Endothelial cell of umbilical vein (primary cell): Measurements from ENCODE around the gene ZNF454. TPM values are rescaled to one million over a fixed set of nuclear protein-coding genes. Genes with fewer than 3 reads are reported as not detected.

Source experiments
- BruUV-seq: library from RNA; stranded (reverse); fragments of 400-500 nt; replicated peaks from 2 replicates; lab custom pipeline; 2021; lab: Mats Ljungman, UMichigan
- CTCF ChIA-PET: fragments of 300-600, 350-600 bp; sonication (Branson Sonifier 250); formaldehyde crosslinking; loops from one replicate; lab custom pipeline; 2021; ENCODE audit warnings: antibody characterized with exemption, inconsistent platforms; lab: Charles Lee
- POLR2A ChIA-PET: fragments of 300-600, 350-600 bp; sonication (Branson Sonifier 250); formaldehyde crosslinking; loops from one replicate; lab custom pipeline; 2021; ENCODE audit warnings: antibody characterized with exemption, inconsistent platforms; lab: Charles Lee
- DNase-seq: peaks from one replicate; pipeline ENCODE4 v3.0.0-alpha.2; 2011; ENCODE audit warnings: low read depth, low spot score
- FAIRE-seq: peaks from 2 replicates; lab custom pipeline; 2011; peaks lifted over from hg19 to GRCh38; lab: Jason Lieb, UNC
- H2AFZ ChIP-seq: 2 replicates; pipeline ENCODE4 v1.6.0; 2012; ENCODE audit warnings: low read depth, low read length, control low read depth, inconsistent platforms
- H3K27ac ChIP-seq: 2 replicates; pipeline ENCODE4 v1.5.1; 2011; ENCODE audit warnings: low read depth, mild to moderate bottlenecking, control low read depth, low read length, moderate library complexity; ENCODE audit not compliant: insufficient read depth
- H3K27me3 ChIP-seq, 2 experiments: 2 replicates each; pipeline versions ENCODE4 v1.6.0 to v1.6.1; 2011; ENCODE audit warnings: low read length in 2 of 2, mixed read lengths in 1 of 2; ENCODE audit not compliant: control insufficient read depth in 2 of 2, insufficient read depth in 2 of 2
- H3K36me3 ChIP-seq, 2 experiments: 2 replicates in 1 of 2; 3 replicates in 1 of 2; pipeline ENCODE4 v1.5.1; 2011; ENCODE audit warnings: low read length in 2 of 2, mild to moderate bottlenecking in 1 of 2, moderate library complexity in 1 of 2; ENCODE audit not compliant: control insufficient read depth in 2 of 2, insufficient read depth in 2 of 2; ENCODE audit errors: extremely low read depth in 1 of 2
- H3K4me1 ChIP-seq: 3 replicates; pipeline ENCODE4 v1.5.1; 2011; ENCODE audit warnings: mild to moderate bottlenecking, low read length; ENCODE audit not compliant: control insufficient read depth, insufficient read depth; ENCODE audit errors: extremely low read depth
- H3K4me2 ChIP-seq: 2 replicates; pipeline ENCODE4 v1.6.1; 2011; ENCODE audit warnings: low read length, control low read depth, mixed read lengths; ENCODE audit not compliant: insufficient read depth
- H3K4me3 ChIP-seq, 3 experiments: fragments of 200-600 bp in 1 of 3; sonication (generic), shearing (Covaris generic) in 1 of 3; replicated peaks in 1 of 3; 2 replicates each; pipeline ENCODE4 v1.5.1; 2011 to 2016; ENCODE audit warnings: control low read depth in 3 of 3, low read length in 3 of 3, mild to moderate bottlenecking in 2 of 3, inconsistent platforms in 1 of 3, low read depth in 1 of 3, moderate library complexity in 1 of 3; ENCODE audit not compliant: insufficient read depth in 1 of 3
- H3K79me2 ChIP-seq: 2 replicates; pipeline ENCODE4 v1.6.0; 2012; ENCODE audit warnings: low read length, inconsistent platforms; ENCODE audit not compliant: control insufficient read depth, insufficient read depth
- H3K9ac ChIP-seq: replicated peaks from 2 replicates; pipeline ENCODE3; 2011; ENCODE audit warnings: low read length, control low read depth; ENCODE audit not compliant: insufficient read depth; ENCODE audit errors: extremely low read depth
- H3K9me1 ChIP-seq: replicated peaks from 3 replicates; pipeline ENCODE4 v1.6.0; 2011; ENCODE audit warnings: mild to moderate bottlenecking, low read length; ENCODE audit not compliant: control insufficient read depth, insufficient read depth; ENCODE audit errors: extremely low read depth
- H3K9me3 ChIP-seq: replicated peaks from 2 replicates; pipeline ENCODE4 v1.5.1; 2012; ENCODE audit warnings: low read length, inconsistent platforms; ENCODE audit not compliant: control insufficient read depth, insufficient read depth
- H4K20me1 ChIP-seq: replicated peaks from 2 replicates; pipeline ENCODE3; 2011; ENCODE audit warnings: mild to moderate bottlenecking, low read length; ENCODE audit not compliant: control insufficient read depth, insufficient read depth; ENCODE audit errors: extremely low read depth
- EZH2 ChIP-seq: IDR thresholded peaks from 2 replicates; pipeline ENCODE4 v1.6.1; 2012; ENCODE audit warnings: borderline replicate concordance, low read depth, mild to moderate bottlenecking, moderate library complexity, low read length, inconsistent platforms; ENCODE audit not compliant: severe bottlenecking
- FOS ChIP-seq: IDR thresholded peaks from 2 replicates; pipeline ENCODE4 v1.6.1; 2011; ENCODE audit warnings: mild to moderate bottlenecking, low read length, moderate library complexity, borderline replicate concordance; ENCODE audit not compliant: insufficient read depth
- JUN ChIP-seq: IDR thresholded peaks from 2 replicates; pipeline ENCODE4 v1.6.1; 2011; ENCODE audit warnings: borderline replicate concordance, low read depth; ENCODE audit not compliant: insufficient read length, insufficient read depth
- MAX ChIP-seq: IDR thresholded peaks from 2 replicates; pipeline ENCODE4 v1.6.1; 2011; ENCODE audit not compliant: insufficient read depth, insufficient read length
- MYC ChIP-seq: IDR thresholded peaks from one replicate; pipeline ENCODE4 v1.6.1; 2011; ENCODE audit warnings: mild to moderate bottlenecking, low read depth, low read length
- POLR2A ChIP-seq: IDR thresholded peaks from 2 replicates; pipeline ENCODE4 v1.6.1; 2012; ENCODE audit warnings: low read depth, mild to moderate bottlenecking, control low read depth, low read length
- dilution Hi-C: fragments of 300-500 bp; cut with MboI; formaldehyde crosslinking; loops from one replicate; pipeline ENCODE4 v1.15.0; 2019; ENCODE audit warnings: low sequenced_read_pairs; ENCODE audit not compliant: extremely low pct_ligation_motif_present
- intact Hi-C: fragments of 100-400 bp; cut with micrococcal nuclease; formaldehyde crosslinking; loops from one replicate; pipeline ENCODE4 v1.10.0; 2022
- polyA plus RNA-seq, 4 experiments: library from polyadenylated mRNA; depleted of rRNA in 3 of 4; stranded (reverse) in 3 of 4; unstranded in 1 of 4; fragments of >200 nt; gene quantifications; 2 replicates each; pipeline versions ENCODE4 v1.2.1 to v1.2.3, GENCODE V29; 2011 to 2012; ENCODE audit warnings: missing spikeins in 1 of 4
- total RNA-seq: library from RNA; stranded (reverse); gene quantifications from 2 replicates; pipeline ENCODE4 v1.2.3, GENCODE V29; 2021

Gene ZNF454
- total and polyA plus RNA-seq, 2 donors (not counting 3 experiments of a cell fraction or from before 2014, with no cell fraction given) = 0.14 to 0.55 TPM

- Histone ChIP-seq H3K4me2 (no peak within 1 kb of the TSS), H3K9me3 (peaks cover 2% of the 10 kb centered on the region), H3K36me3 (no peaks in the 10 kb centered on the region), H4K20me1 (no peaks in the 10 kb centered on the region), H3K27me3 (no peaks in the 10 kb centered on the region), H3K9ac (no peak within 1 kb of the TSS), H3K4me3 (no peak within 1 kb of the TSS), H2AFZ (no peak within 1 kb of the TSS), H3K9me1 (no peaks in the 10 kb centered on the region), H3K79me2 (no peaks in the 10 kb centered on the region), H3K4me1 (no peaks in the 10 kb centered on the region), H3K27ac (no peak within 1 kb of the TSS)
- intact Hi-C loops = no loop called here
- POLR2A ChIA-PET = no interaction called here
- DNase-seq (no peak), FAIRE-seq (no peak)
- BruUV-seq = no TSS peak
- dilution Hi-C loops = no loop called here
- CTCF ChIA-PET = no interaction called here
- TF ChIP-seq POLR2A (no peak), FOS (no peak), MYC (no peak), MAX (no peak), JUN (no peak)
These were observed 53.8 kb downstream of the ZNF454 start, which contains the start of gene GRM6 for GRCh38 chr5:178994580-178995340. TSS of gene GRM6 (minus strand) at chr5:178995320. CDS start at chr5:178994944, 376 bp downstream.

DNA sequence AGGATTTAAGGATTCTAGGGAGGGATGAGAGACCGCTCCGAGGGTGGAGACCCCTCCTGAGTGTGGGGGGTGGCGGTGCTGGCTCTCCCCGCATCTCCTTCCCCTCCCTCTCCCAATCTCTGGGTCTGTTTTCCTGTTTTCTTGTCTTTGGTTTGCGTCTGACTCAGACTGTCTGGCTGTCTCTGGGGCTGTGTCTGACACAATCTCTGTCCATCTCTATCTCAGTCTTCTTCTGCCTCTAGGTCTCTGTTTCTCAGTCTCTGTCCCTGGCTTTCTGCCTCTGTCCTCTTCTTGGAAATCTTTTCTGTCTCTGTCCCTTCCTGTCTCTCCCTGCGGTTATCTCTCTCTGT lies 54.3 kb downstream of the ZNF454 start:
- H3K9ac ChIP-seq = no peak overlapping the region
- BruUV-seq = no TSS peak
- DNase-seq (no peak), FAIRE-seq (no peak)
- H3K9me3 ChIP-seq = peaks cover 2% of the 10 kb centered on the region
- no peaks in the 10 kb centered on the region for H3K27me3 ChIP-seq
- H3K27ac ChIP-seq = no peak overlapping the region
- CTCF ChIA-PET = no interaction called here
- H3K4me1 ChIP-seq = no peaks in the 10 kb centered on the region
- dilution Hi-C loops (no loop called here), intact Hi-C loops (no loop called here)
- H3K4me2 ChIP-seq = no peak overlapping the region
- TF ChIP-seq EZH2 (no peak), MYC (no peak), FOS (no peak)
- no peak overlapping the region for H3K4me3 ChIP-seq
- H3K36me3 ChIP-seq = no peaks in the 10 kb centered on the region
- H4K20me1 ChIP-seq = no peaks in the 10 kb centered on the region
- POLR2A ChIA-PET = no interaction called here
- H3K79me2 ChIP-seq = no peaks in the 10 kb centered on the region
- H3K9me1 ChIP-seq = no peaks in the 10 kb centered on the region
- H2AFZ ChIP-seq = no peak overlapping the region
